GM18861 (cell line): ENCODE measurements around the gene KSR2.

Source experiments
- ATAC-seq: cut with Tn5 transposase; IDR thresholded peaks from one replicate; pipeline ENCODE4 v1.9.1; 2021; ENCODE audit not compliant: unreplicated experiment

KSR2 gene

DNA sequence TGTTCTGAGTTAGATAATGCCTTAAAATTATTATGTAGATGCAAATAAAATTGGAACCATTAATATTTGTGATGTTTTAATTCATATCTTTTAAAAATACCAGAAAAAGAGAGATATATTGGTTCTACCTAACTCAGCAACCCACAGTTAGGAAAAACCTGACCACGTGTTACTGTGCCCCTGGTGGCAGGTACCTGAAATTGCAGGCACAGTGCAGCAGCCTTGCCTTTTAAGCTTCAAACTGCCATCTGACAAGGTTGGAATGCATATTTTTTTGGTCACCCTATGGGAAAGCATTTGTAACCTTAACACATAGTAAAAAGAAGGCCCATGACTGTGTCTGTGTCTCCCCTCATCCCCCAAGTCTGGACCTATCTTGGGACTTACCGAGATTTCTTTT is 498.0 kb downstream of the KSR2 start:
- no peak for ATAC-seq

DNA sequence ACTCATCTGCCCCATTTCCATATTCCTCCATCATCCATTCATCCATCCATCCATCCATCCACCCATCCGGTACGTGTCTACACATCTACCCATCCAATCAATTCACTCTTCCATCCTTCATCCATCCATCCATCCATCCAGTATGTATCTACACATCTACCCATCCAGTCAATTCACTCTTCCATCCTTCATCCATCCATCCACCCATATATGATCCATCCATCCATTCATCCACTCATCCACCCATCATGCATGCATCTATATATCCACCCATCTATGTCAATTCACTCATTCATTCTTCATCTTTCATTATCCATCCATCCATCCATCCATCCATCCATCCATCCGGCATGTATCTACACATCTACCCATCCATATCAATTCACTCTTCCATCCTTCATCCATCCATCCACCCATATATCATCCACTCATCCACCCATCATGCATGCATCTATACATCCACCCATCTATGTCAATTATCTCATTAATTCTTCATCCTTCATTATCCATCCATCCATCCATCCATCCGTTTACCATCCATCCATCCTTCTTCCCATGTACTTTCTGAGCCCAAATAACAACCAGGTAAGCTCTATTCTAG is 498.8 kb downstream of the KSR2 start:
- ATAC-seq = no peak

DNA sequence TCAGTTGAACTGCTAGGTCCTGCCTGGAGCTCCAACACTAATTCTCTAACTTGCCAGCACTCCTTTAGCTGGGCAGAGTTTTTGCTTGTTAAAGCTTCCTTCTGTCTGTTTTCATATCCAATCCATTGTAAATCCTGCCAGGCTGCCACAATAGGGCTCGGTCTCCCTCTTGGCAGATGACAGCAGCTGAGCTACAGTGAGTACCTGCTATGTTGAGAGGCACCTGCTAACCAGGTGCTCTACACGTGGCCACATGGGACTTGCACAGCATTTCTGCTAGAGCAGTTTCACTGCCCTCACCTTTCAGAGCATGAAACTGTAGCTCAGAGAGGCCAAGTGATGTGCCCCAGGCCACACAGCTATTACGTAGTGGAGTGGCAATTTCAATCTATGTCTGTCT is 500.8 kb downstream of the KSR2 start:
- no peak for ATAC-seq

DNA sequence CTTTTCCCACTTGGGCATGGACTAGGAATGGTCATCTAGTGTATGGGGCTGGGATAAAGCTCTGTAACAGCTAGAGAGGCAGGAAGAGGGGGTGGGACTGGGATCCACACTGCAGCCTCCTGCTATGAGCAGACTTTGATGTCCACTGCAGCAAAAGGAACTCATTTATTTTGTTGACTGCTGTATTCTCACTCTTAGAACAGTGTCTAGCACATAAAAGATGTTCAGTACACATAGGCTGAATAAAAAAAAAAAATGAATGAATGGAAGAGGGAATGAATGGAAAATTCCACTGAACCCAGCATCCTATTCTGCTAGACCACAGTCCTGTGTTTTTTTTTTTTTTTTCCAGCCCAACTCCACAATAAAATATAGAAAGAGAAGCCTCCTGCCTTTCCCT is 501.2 kb downstream of the KSR2 start:
- no peak for ATAC-seq

DNA sequence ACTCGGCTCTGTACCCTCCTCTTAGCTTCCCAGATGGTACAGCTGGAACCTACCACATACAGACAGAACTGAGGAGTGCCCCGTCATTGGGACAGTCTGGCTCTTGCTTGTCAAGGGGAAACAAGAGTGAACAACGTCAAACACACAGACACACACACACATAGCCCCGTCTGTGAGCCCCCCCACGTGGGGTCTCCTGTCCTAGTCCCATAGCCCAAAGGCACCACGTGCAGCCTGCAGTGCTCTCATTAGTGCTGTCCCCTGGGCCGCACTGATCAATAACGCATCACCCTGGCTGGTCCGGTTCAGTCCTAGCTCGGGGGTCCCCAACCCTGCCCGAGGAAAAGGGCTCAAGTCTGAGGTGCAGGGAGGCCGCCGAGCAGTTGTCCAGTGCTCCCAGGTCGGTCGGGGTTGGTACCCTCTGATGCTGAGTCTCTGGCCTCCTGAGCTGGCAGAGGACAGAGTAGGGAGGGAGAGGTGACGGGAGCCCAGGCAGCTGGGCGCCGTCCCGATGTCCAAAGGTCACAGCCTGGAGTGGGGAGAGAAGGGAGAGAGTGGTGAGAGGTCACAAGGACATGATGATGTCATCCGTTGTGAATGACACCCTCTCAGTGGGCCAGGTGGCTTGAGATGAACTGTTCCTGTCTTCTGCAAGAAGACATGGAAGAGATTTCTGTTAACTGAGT is 502.0 kb downstream of the KSR2 start:
- no peak for ATAC-seq

DNA sequence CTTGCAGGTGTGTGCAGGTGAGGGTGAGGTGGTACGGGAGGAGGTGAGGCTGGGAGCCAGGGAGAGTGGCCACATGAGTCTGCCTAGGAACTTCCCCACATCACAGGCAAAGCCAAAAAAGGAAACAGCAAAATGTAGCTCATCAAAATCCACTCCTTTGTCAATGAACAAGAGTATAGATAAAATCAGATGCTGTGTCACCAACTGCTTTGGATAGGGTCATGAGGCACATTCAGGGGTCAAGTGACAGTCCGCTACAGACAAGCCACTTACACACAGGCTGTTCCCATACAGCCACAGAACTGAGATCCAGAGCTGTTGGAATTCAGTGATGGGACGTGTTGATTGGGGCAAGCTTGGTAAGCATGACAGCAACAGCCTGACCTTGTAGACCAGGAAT is 507.1 kb downstream of the KSR2 start:
- no peak for ATAC-seq

DNA sequence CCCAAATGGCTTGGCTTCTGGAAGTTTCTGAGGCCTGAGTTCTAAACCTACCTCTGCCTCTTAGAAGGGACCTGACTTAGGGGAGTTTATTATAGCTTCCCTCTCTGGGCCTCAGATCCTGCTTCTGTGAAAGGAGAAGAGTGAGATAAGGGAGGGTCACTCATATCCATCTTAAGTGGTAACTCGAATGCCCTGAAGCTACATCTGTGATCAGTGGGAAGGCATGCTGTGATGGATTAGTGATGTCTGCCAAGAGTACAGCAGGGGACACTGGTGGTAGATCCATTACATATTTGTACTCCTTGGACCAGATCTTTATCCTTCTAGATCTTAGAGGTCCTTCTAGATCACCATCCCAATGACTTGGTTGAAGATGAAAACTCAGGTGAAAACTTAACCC is 509.6 kb downstream of the KSR2 start:
- ATAC-seq = no peak

DNA sequence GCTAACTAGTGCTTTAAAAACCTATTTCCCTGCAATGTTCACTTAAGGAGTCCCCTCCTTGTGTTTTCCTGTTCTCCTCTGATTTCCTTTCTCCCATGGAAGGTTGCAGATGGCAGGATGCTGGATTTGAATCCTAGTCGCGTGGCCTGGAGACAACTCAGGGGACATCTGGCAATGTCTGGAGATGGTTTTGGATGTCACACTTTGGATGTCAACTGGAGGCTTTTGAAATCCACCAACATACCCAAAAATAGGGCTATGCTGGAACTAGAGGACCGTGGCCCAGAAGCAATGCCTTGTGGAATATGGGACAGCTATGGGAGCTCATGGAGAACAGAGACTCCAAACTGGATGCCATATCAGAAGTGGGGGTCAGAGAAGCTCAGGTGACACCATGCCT is 511.6 kb downstream of the KSR2 start:
- no peak for ATAC-seq

DNA sequence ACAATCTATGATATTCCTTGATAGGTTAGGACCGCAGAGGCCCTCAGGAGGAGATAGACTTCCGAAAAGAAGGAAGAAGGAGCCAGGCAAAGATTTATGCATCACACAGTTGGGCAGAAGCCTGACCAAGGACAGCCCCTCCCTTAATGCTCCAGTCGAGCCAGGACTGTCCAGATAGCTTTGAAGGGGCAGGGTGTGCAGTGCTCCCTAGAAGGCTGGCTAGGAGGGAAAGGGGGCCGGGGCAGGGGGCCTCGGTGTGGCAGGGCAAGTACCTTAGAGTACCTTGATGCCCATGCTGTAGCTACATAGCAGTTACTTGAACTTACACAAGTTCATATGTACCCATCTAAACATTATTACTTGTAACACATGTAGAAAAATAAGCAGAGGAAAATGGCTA is 512.7 kb downstream of the KSR2 start:
- ATAC-seq = no peak

DNA sequence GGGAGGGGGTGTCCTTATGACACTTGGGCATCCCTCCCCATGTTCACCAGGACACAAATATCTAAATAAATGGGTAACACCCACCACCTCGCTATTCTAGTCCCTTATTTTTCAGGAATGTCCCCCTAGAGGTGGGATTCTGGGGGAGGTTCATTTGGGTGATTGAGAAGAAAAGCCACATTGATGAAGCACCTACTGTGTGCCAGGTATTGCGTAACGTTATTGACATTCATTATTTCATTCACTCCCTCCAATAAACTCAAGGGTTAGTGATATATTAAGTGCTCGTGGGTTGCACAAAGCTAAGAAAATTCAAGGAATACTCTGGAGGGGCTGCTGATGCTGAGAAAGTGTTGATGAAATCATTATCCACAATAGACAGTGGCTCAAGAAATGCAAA is 514.8 kb downstream of the KSR2 start:
- no peak for ATAC-seq

DNA sequence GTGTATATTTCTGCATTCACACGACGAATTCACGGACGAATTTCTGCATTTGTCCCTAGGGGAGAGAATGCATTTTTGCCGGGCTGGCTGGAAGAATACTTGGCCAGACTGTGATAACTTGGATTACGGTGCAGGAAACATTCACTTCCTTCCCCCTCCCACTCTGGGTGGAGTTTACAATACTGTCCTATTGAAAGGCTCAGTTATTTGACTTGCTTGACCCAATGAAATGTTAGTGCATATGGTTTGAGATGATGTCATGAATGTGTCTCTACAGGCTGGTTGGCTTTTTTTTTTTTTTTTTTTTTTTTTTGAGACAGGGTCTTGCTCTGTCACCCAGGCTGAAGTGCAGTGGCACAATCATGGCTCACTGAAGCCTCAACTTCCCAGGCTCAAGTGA is 516.7 kb downstream of the KSR2 start:
- no peak for ATAC-seq

DNA sequence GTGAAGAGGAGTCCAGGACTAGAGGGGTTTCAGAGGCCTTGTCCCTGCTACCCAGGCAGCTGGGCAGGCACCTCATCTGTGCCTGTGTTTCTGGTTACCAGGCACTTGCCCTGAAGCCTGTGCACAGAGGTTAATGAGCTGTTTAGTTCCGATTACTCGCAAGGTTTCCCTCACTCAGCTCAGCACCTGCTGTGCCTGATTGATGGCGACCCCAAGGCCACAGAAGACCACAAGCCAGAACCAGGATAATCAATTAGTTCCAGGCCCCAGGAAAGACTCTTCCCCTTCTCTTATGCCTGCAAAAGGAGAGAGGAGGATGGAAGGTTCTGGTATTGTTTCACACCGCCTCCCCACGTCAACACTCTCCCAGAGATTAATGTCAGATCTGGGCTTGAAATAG is 518.6 kb downstream of the KSR2 start:
- ATAC-seq = no peak

DNA sequence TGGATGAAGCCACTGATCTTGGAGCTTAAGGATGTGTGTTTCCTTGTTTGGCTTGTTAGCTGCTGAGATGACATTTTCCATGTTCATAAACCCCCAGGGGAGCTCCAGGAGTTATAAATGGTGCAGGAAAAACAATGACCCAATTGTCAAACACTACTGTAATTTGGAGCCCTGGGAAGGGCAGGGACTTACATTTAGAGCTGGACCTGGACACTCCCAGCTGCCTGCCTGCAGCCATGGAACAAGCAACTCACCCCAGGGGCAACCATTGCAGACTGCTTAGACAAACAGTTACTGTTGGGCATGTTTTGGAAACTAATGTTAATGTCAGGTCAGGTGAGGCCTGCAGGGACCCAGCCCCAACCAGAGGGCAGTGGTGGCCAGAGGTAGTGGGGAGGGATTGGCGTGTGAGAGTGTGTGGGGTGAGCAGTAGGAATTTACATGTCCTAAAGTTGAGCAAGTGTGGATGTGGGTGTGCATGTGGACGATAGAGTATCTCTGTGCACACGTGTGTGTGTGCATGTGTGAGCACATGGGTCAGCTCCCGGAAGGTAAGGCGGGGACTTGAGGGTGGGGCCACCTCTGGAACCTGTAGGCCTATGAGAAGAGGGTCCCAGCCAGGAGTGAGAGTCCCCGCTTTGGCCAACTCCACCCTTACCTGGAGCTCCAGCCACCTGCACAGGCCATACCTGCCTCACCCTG is 521.0 kb downstream of the KSR2 start:
- ATAC-seq = no peak

DNA sequence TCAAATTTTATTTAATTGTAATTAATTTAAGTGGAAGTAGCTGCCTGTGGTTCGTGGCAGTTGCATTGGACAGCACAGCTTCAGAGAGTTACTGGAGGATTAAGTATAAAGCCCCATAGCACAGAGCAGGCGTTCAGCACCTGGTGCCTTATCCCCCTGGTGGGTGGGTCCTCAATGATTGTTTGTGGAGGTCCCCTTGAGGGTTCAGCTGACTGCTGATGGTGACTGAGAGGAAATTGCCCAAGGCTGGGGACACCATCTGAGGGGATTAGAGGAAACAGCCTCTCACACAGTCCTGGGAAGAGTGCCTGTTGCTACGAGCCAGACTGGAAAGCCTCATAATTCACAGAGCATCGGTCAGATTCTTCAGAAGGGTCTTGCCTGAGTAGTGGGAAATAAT is 524.0 kb downstream of the KSR2 start:
- ATAC-seq = no peak

DNA sequence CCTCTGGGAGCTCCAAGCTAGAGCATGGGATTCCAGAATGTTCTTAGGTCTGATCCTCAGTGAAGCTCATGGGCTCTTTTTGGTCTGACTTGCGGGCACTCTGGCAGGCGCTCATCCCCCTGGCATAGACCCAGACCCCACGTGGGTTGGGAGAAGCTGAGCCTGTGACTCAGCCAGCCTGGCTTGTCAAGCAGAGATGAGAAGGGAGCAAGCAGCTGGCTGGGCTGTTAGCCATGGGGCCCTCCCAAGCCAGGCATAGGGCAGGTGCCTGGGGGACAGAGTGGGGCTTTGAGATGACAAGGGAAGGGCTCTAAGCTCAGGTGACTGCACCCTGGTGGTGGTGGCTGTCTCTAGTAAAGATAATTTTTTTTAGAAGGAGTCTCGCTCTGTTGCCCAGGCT is 527.0 kb downstream of the KSR2 start:
- ATAC-seq = no peak

DNA sequence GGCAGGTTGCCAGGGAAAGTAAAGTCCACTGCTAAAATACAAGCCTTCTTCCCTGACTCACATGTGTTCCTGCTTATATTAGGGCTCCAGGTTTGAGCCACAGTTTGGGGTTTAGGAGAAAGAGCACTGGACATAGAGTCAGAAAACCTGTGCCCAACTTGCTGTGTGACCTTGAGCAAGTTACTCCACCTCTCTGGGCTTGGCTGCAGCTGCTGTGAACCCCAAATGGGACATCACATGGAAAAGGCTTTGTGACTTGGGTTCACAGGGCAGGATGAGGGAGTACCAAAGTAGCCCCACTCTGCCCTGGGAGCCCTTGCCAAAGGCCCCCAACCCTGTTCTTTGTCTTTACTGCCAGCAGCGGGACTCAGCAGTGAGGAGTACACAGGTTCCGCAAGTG is 528.4 kb downstream of the KSR2 start:
- no peak for ATAC-seq

DNA sequence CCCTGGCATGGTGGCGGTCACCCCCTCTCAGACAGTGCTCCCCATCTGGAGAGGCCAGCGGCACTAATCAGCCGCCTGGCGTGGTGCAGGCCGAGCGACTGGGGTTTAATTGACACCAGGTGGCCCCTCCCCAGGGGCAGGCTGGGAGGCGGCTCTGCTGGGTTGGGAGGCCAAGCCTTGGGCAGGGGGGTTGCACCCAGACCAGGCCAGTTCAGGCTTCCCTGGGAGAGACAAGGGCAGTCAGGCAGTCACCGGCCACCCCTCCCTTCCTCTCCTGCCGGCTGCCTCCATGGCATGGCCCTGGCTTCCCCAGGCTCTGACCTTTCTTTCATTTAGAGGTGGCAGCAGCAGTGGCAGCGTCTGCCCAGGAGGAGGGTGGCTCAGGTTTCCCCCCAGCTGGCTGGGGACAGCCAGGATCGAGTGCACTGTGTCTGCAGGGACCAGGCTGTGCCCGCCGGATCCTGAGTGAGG is 529.2 kb downstream of the KSR2 start:
- no peak for ATAC-seq

DNA sequence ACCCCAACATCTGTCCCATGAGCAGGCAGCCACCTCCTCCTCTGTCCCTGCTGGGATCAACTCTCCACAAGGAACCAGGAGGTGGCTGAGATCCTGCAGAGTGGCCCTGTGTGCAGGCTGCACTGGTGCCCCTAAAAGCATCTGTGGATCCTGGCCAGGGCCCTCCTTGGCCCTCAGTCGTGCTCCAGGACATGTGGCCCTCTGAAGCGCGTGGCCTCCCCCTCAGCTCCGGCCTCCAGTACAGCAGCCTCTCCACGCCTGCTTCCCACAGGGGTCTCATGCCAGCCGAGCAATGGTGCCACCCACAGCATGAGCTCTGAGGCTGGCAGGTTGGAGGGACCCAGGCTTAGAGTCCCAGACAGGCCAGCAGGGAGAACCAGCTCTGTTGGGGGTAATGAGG is 530.0 kb downstream of the KSR2 start:
- ATAC-seq = no peak

DNA sequence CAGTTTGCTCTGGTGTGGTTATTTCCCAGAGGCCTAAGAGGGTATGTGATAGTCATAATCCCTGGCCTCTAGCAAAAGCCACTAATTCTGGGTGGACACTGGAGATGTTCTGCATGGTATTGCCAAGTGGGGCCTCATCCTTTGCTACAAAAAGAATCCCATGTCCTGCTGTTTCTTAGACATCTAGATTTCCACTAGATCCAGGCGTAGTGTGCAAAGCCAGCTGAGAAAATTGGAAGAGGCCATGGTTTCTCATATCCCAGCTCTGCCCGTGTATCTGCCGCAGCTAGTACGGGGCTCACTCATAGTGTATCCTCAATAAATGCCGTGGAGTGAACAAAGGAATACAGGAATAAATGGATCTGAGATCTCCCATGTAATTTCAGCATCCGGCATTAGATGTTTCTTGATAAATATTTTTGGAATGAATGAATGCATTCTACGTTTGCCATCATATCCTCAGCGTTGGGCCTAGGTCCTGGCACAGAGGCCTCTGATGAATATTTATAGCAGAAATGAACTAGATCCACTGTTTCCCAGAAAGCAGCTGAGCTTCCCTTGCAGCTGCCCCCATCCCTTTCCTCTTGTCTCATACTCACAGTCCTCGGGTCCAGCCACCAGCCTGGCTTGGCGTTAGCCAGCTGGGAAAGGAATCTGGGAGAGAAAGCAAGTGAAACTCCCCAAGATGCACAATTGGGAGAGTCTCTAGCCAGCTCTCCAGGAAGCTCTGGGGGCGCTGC is 531.1 kb downstream of the KSR2 start:
- no peak for ATAC-seq

DNA sequence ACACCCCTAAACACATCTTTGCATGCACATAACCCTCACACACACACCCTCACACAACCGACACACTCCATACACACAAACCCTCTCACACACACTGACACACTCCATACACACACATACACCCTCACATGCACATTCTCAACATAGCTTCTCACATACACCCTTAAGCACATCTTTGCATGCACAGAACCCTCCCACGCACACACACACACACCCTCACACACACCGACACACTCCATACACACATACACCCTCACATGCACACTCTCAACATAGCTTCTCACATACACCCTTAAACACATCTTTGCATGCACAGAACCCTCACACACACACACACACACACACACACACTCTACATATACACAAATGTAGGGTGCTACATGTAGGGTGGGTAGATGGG is 534.9 kb downstream of the KSR2 start:
- ATAC-seq = no peak

DNA sequence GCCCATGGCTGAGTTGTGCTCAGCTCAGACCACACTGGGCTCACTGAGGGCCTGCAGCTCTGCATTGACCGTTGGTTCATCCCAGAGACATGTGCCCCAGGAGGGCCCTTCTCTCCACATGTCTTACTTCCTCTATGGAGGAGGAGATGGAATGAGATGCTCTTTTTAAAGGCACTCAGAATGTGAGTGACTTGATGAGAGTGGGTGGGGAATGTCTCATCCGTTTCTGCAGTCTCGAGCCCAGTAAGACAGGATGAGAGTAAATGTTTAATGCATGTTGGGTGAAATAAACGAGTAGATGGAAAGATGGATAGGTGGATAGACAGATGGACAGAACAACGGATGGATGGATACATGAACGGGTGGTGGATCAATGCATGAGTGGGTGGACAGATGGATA is 538.5 kb downstream of the KSR2 start:
- no peak for ATAC-seq

DNA sequence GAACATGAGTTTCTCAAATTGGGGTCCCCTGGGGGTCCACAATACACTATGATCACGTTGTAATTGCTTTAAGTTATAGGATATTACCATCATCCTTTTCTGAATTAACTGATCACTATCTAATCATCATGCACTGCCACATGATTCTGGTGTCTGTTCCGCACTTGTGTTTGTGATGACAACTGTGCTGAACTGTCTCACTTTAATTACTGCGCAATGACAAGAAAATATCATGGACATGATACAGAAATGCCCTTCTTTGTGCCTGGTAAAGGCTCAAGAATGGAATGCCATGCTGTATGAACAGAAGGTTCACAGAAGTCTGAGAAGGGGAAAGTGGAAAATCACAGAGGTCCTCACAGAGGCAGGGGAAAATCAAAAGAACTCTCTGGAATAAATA is 541.6 kb downstream of the KSR2 start:
- no peak for ATAC-seq
